GM13977 (cell line): ENCODE results near the gene NOS1AP.

Experiments used
- DNase-seq: peaks from one replicate; pipeline ENCODE4 v3.0.0; 2012; ENCODE audit warnings: low spot score
- in situ Hi-C: fragments of 300-500 bp; cut with MboI; formaldehyde crosslinking; loops from one replicate; pipeline ENCODE4 v1.12.0; 2022; ENCODE audit warnings: low sequenced_read_pairs, low pct_unique_long_range_greater_than_20kb, mixed read lengths, inconsistent platforms; ENCODE audit not compliant: unreplicated experiment
- TF ChIP-seq, protein P1 (sequence below): IDR thresholded peaks from 2 replicates; pipeline ENCODE4 v1.5.1; 2012; ENCODE audit warnings: mild to moderate bottlenecking, control low read depth; ENCODE audit not compliant: insufficient read depth; ENCODE audit errors: extremely low read depth, missing control alignments

The NOS1AP gene

DNA sequence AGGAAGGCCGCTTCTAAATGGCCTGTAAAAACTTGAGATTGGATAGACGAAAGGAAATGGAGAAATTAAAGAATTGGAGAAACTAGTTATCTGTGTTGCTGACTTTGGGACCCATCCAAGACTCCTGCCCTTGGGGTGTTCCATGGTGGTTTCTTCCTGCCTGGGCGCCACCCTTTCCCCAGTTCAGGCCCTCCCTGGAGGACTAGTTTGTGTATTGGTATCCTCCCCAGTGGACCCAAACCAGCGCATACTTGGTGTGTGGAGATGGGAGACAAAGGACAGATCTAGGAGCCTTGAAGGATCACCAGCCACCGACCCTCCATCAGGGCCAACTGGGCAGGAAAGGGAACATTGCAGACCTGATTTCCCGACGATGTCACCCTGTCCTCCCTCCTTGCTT lies 300.1 kb downstream of the NOS1AP start:
- in situ Hi-C loops, result no loop called here
- no peak for DNase-seq
- TF ChIP-seq, protein P1, sequence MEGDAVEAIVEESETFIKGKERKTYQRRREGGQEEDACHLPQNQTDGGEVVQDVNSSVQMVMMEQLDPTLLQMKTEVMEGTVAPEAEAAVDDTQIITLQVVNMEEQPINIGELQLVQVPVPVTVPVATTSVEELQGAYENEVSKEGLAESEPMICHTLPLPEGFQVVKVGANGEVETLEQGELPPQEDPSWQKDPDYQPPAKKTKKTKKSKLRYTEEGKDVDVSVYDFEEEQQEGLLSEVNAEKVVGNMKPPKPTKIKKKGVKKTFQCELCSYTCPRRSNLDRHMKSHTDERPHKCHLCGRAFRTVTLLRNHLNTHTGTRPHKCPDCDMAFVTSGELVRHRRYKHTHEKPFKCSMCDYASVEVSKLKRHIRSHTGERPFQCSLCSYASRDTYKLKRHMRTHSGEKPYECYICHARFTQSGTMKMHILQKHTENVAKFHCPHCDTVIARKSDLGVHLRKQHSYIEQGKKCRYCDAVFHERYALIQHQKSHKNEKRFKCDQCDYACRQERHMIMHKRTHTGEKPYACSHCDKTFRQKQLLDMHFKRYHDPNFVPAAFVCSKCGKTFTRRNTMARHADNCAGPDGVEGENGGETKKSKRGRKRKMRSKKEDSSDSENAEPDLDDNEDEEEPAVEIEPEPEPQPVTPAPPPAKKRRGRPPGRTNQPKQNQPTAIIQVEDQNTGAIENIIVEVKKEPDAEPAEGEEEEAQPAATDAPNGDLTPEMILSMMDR, result no peak

DNA sequence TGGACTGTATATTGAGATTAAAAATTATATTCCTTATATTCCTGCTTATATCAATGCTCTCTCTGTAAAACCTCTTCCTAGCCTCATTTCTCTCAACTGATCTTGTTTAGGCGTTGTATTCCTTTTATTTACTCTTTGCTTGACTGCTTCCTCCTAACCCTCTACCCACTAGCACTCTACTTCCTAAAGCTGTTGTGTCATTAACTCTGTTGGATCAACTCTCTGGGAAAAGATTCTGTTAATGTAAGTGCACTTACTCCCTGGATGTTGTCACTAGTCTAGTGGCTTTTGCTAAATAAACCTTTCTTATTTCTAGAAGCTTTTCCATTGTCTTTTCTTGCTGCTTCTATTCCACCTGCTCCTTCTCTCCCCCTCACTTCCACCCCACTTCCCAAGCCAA lies 300.7 kb downstream of the NOS1AP start:
- TF ChIP-seq, protein P1, result no peak
- in situ Hi-C loops, result no loop called here
- no peak for DNase-seq

DNA sequence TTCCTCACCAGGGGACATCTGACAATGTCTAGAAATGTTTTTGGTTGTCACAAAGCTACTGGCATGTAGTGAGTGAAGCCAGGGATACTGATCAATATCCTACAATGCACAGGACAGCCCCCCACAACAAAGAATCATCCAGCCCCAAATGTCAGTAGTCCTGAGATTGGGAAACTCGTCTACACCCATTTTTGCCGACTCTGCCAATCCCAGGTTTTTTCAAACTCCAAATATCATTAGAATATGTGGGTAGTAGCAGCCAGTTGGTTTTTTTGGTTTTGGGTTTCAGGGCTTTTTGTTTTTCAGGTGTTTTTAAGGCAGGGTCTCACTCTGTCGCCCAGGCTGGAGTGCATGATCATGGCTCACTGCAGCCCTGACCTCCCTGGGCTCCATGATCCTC lies 301.2 kb downstream of the NOS1AP start:
- in situ Hi-C loops, result no loop called here
- no peak for DNase-seq
- TF ChIP-seq, protein P1, result no peak

DNA sequence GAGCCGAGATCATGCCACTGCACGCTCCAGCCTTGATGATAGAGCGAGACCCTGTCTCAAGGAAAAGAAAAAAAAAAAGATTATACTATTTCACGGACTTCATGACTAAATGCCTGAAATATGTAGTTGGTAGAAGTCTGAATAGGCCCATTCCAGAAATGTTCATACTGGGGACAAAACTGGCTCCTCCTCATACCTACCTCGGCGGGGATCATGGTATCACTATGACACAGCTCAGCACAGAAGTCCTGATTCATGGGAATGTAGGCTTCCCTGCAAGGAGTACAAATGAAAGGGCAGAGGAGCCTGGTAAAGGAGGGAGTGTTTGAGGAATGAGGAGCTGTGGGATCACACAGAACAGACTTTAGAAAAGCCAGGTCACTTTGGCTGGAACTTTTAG lies 302.1 kb downstream of the NOS1AP start:
- no peak for DNase-seq
- TF ChIP-seq, protein P1, result no peak
- in situ Hi-C loops, result no loop called here

DNA sequence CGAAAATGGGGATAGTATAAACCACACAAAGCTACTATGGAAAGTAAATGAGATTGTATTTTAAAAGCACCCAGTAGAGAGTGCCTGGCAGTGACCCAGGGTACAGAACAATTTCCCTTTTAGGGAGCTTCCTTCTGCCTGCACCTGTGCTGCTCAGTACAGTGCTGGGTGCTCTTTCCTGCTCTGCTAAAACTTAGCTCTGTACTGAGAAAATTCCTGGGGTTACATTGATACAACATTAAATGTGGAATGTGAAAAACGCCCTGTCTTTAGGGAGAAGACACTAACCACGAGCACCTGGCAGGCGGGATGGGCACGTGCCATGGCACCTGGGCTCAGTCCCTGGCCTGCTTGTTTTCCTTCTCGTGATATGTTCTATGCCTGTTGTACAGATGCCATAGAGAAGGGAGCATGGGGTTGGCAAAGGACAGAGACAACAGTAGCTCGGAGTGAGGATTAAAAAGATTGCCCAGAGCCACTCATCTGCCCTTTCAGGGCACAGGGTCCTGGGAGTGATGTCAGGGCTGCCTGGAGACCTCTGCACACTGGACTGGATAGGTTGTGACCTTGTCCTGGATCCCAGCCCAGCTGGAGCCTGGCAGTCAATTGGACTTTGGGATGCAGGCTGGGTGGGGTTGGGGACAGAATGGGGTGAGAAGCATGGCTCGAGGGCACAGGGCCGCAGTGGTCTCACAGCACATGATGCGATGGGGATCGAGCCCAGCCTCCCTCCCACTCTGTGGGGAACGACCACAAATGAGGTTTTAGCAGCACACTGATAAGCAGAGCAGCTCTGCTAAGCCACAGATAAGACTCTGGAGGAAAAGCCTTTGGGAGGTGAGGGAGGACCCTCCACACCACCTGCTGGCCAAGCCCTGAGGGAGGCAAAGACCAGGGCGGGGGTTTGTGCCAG lies 302.9 kb downstream of the NOS1AP start:
- in situ Hi-C loops, result no loop called here
- DNase-seq, result no peak
- TF ChIP-seq, protein P1, result no peak

DNA sequence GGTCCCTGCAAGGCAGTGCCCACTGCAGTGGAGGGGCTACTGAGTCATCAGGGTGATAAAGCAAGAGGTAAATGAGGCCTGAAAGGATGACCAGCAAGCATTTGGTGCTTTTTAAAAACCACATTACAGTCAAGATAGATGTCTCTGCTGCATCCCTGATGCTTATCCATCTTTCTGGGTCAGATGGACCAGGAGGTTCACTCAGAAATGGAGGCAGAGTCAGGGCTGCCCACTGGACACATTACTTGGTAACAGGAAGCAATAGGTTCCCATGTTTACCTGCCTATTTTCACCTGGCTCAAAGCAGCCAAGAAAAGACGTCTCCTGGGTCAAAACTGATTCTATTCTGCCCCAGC lies 303.6 kb downstream of the NOS1AP start:
- no peak for DNase-seq
- in situ Hi-C loops, result no loop called here
- TF ChIP-seq, protein P1, result no peak
